Measurements from ENCODE around the gene LAMB4.

DNA sequence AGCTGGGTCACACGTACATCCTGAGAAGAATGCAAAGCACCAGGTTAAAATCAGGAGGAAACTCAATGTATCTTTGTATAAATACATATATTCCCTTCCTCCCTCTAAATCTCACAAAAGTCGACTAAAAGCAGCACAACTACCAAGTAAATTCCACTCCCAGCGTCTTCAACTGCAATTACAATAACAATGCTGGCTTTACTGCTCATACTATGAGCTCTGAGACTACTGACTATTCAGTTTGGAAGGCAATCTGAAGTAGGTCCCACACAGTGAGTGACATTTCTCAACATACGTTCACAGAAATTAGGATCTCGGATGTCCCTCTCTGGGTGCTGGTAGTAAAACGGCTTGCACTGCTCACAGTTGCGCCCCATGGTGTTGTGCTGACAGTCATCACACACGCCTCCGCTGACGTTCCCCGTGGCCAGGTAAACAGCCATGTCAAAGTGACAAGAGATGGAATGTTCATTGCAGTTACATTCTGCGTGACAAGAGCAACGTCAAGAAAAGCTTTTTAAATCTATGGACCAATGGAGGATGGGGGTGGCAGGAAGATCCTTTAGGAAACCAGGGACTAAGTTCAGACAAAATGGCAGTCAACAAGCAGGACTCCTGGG lies 154.7 kb downstream of the LAMB4 start:
- TF ChIP-seq, protein P1, sequence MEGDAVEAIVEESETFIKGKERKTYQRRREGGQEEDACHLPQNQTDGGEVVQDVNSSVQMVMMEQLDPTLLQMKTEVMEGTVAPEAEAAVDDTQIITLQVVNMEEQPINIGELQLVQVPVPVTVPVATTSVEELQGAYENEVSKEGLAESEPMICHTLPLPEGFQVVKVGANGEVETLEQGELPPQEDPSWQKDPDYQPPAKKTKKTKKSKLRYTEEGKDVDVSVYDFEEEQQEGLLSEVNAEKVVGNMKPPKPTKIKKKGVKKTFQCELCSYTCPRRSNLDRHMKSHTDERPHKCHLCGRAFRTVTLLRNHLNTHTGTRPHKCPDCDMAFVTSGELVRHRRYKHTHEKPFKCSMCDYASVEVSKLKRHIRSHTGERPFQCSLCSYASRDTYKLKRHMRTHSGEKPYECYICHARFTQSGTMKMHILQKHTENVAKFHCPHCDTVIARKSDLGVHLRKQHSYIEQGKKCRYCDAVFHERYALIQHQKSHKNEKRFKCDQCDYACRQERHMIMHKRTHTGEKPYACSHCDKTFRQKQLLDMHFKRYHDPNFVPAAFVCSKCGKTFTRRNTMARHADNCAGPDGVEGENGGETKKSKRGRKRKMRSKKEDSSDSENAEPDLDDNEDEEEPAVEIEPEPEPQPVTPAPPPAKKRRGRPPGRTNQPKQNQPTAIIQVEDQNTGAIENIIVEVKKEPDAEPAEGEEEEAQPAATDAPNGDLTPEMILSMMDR (IDR thresholded peaks at IDR 0.05; ENCODE audit: control extremely low read depth in 1 of 3, insufficient read depth in 1 of 3, low read depth in 1 of 3, low read length in 3 of 3), result no peak
- no peak for TF ChIP-seq SUZ12 (IDR thresholded peaks at IDR 0.05; ENCODE audit: low read length)
- no peak for TF ChIP-seq BACH1 (IDR thresholded peaks at IDR 0.05; ENCODE audit: low read length)
- no peak for TF ChIP-seq NRF1 (IDR thresholded peaks at IDR 0.05; ENCODE audit: low read depth, low read length)
- no peak for TF ChIP-seq JUN (IDR thresholded peaks at IDR 0.05; ENCODE audit: low read depth, low read length)
- TF ChIP-seq POLR2AphosphoS5 (IDR thresholded peaks at IDR 0.05; ENCODE audit: low read depth, low read length), result no peak
- no peak for TF ChIP-seq RAD21 (IDR thresholded peaks at IDR 0.05 in 1 of 2, conservative IDR thresholded peaks at IDR 0.05 in 1 of 2; ENCODE audit: low read depth in 2 of 2, low read length in 2 of 2)
- no peak for TF ChIP-seq EZH2 (IDR thresholded peaks at IDR 0.05; ENCODE audit: low read depth, low read length, severe bottlenecking)
- no peak for TF ChIP-seq TEAD4 (IDR thresholded peaks at IDR 0.05; ENCODE audit: low read depth, low read length)
- TF ChIP-seq CHD2 (IDR thresholded peaks at IDR 0.05; ENCODE audit: low read length), result no peak
- TF ChIP-seq, protein P2, sequence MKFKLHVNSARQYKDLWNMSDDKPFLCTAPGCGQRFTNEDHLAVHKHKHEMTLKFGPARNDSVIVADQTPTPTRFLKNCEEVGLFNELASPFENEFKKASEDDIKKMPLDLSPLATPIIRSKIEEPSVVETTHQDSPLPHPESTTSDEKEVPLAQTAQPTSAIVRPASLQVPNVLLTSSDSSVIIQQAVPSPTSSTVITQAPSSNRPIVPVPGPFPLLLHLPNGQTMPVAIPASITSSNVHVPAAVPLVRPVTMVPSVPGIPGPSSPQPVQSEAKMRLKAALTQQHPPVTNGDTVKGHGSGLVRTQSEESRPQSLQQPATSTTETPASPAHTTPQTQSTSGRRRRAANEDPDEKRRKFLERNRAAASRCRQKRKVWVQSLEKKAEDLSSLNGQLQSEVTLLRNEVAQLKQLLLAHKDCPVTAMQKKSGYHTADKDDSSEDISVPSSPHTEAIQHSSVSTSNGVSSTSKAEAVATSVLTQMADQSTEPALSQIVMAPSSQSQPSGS (IDR thresholded peaks at IDR 0.05; ENCODE audit: low read length), result no peak

Measured in H1 (cell line).